Activated naive CD4-positive, alpha-beta T cell (primary cell): ENCODE results near the gene NT5C2.
A peak's percentile ranks its signal among the peaks of the same experiment; 100 is the strongest.

Experiments used
- DNase-seq, 4 experiments: peaks; one replicate each; lab custom pipeline; 2025; lab: John Stamatoyannopoulos, UW

The NT5C2 gene

GRCh38 chr10:103060575-103060974, 132.5 kb downstream of the NT5C2 start:
- DNase-seq, result no peak

- DNase-seq, result no peak
Observed at GRCh38 chr10:103058034-103058433, 135.0 kb downstream of the NT5C2 start.

GRCh38 chr10:103055105-103055504, 138.0 kb downstream of the NT5C2 start:
- DNase-seq, result no peak

- DNase-seq, result no peak
Observed at GRCh38 chr10:103054621-103055020, 138.5 kb downstream of the NT5C2 start.

- peak in 2 of 4 experiments; percentile 4 to 5 for DNase-seq
Observed at GRCh38 chr10:103053659-103054581, 139.2 kb downstream of the NT5C2 start.

- no peak for DNase-seq
Observed at GRCh38 chr10:103049237-103049636, 143.8 kb downstream of the NT5C2 start.

- no peak for DNase-seq
Observed at GRCh38 chr10:103047381-103047780, 145.7 kb downstream of the NT5C2 start.

GRCh38 chr10:103045961-103046360, 147.1 kb downstream of the NT5C2 start:
- no peak for DNase-seq

- DNase-seq, result no peak
Observed at GRCh38 chr10:103044942-103045489, 148.1 kb downstream of the NT5C2 start.

GRCh38 chr10:103042908-103043307, 150.2 kb downstream of the NT5C2 start:
- no peak for DNase-seq

- no peak for DNase-seq
Observed at GRCh38 chr10:103042129-103042528, 150.9 kb downstream of the NT5C2 start.

- DNase-seq, result no peak
Observed at GRCh38 chr10:103041391-103041790, 151.7 kb downstream of the NT5C2 start.

- no peak for DNase-seq
Observed at GRCh38 chr10:103040418-103040817, 152.7 kb downstream of the NT5C2 start.

- DNase-seq, result no peak
Observed at GRCh38 chr10:103038570-103038969, 154.5 kb downstream of the NT5C2 start.
